T follicular helper cell (primary cell): Measurements from ENCODE around the gene BRAF.
"Not testable (repeated sequence)": the region's sequence is repeated elsewhere in the genome, so short reads cannot be mapped to it uniquely, and the experiment has no call there.

Experiments
- DNase-seq: peaks from one replicate; pipeline ENCODE4 v3.0.0-alpha.2; 2020; ENCODE audit warnings: low read depth

The BRAF gene

DNA sequence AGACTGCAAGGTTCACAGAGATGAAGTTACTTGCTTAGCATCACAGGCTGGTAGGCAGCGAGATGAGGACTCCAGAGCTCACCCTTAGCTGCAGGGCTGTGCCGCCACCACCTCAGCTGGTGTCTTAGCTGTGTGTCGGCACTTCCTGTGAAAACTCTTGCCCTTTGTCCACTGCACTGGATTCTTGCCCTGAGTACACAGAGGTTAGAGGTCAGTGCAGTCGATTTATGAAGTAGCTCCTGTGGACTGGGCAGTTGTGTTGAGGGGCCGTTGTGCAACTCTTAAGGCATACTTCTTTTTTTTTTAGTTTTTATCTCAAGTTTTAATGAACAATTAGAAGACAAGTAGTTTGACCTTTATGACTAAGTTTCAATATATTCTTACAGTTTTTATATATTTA lies 217.6 kb downstream of the BRAF start:
- DNase-seq, result no peak

DNA sequence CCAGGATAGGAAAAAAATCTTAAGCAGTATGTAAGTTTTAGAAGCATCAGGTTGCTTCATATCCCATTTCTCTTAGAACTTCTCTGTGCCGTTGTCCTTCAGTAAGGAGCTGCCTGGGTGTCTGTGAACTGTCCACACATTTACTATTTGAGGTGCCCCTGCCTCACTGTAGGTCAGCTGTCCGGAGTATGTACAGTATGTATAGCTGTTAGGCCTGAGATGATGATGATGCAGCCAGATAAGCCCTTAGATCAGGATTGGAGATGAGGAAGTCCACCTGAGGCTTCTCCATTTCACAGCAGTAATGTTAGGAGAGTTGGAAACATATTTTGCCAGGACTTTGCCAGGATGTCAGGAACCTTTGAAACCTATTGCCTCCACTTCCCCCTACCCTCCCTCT lies 220.5 kb downstream of the BRAF start:
- DNase-seq, result no peak

DNA sequence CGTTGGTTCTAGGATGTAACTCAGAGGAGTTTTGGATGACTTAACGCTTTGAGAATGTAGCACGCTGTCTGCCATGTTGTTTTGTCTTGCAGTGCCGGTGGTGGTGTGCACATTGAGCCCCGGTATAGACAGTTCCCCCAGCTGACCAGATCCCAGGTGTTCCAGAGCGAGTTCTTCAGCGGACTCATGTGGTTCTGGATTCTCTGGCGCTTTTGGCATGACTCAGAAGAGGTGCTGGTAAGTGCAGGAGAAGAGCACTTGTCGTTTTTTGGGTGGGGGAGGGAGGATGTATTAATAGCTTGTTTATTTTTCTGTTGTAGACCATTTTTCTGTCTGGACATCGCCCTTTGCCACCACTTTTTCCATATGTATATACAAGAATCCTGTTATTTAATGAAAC lies 222.0 kb downstream of the BRAF start:
- no peak for DNase-seq

DNA sequence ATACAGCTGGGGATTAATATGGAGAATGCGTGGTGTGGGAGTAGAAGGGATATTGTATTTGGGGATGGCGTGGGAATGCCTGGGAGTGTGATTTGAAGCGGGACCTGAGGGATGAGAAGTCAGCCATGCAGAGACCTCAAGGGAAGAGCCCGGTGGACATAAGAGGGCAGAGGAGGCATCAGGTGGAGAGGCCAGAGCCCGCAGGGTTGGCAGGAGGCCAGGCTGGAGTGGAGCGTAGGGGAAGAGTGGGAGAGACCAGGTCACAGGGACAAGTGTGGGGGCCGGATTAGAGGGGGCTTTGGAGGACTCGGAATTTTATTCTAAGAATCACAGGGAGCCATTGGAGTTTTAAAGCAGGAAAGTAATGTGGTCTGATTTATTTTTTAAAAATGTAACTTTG lies 226.3 kb downstream of the BRAF start:
- DNase-seq, result no peak

DNA sequence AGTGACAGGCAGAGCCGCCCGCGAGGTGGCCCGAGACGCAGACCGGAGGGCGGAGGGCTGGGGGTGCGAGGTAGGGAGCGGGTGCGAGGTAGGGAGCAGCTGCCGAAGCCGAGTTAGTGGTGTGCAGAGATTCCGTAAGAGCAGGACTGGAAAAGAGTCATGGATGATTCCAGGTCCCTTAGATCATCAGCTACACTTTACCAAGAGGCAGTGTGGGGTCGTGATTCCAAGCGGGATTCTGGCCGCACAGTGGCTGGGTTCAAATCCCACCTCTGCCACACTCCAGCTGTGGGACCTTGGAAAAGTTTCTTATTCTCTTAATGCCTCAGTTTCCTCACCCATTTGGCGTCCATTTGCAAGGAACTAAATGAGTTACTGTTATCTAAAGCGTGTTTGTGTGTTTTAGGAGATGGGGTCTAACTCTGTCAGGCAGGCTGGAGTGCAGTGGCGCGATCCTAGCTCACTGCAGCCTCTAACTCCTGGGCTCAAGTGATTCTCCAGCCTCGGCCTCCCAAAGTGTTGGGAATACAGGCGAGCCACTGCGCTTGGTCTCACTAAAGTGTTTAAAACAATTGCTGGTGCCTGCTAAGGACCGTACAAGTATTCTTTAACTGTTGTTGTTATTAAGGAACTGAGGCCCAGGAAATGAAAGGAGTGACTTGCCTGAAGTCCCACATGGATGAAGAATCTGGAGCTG lies 227.1 kb downstream of the BRAF start:
- DNase-seq, result no peak

DNA sequence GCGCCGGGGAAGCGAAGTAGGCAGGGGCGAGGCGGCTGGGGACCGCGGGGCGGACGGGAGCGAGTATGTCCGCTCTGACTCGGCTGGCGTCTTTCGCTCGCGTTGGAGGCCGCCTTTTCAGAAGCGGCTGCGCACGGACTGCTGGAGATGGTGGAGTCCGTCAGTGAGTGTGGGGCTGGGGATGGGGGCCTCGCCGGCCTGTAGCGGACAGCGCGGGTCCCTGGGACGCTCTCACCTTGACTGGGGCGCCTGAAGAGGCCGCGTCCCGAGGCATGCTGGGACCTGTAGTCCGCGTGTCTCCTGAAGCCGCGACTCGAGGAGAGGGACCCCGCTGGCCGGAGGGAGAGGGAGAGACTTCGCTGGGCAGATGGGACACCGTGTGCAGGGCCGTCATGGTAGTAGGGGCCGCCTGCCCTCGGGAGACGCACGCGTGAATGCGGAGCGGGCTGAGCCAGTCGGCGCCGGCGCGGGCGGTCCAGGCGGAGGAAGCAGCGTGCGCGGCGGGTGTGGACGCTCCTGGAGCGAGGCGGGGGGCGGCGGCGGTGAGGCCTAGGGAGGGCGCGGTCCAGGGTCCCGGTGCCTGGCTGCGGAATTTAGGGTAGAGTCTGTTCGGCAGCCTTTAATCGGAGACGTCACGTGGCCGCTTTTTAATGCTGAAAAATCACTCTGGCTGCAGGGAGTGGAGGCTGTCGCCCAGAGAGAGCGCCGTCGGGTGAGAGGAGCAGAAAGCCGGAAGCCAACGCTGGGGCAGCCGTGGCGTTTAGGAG lies 227.9 kb downstream of the BRAF start, which contains the start of gene NDUFB2:
NDUFB2 (plus strand) TSS at position 29 of the 767 bp plus-strand sequence; CDS start at position 66, 37 bp downstream.
- peak; percentile 48 for DNase-seq

DNA sequence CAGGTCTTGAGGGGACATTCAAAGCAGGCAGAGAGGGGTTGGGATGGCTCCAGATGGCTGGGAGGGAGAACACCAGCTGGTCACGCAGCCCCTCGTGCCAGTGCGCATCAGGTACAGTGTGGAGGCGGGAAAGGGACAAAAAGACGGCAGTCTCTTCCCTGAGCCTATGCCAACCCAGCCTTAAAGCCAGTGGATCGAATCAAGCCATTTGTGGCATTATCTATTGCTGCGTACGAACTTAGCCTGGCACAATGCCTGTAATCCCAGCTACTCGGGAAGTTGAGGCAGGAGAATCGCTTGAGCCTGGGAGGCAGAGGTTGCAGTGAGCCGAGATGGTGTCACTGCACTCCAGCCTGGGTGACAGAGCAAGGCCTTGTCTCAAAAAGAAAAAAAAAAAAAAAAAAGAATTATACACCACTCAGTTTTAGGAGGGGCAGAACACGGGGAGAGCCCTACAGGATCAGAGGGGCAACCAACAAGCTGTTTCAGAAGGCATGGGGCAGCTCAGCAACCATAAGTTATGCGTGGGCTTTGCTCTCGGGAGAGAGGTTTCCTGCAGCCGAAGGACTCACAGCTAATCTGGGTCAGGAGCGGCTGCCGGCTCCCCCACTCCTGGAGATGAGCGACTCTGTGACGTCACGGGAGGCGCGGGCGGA lies 228.6 kb downstream of the BRAF start:
- DNase-seq, result peak; percentile 93

DNA sequence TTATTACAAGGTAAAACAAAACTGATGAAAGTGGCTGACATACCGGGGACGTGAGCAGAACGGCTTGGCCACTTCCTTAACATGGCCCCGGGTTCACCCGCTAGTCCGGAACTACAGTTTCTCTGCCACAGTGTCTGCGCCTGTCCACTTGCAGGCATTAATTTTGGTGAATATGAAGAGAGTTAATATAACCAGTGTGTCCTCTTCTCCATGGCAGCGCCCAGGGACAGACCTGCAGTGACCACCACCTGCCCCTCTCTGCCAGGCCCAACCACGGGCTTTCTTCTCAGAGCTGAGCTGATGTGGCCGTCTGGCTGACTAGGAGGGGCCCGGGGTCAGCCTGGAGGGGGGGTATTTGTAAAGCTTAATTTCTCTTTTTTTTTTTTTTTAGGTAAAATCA lies 229.3 kb downstream of the BRAF start:
- DNase-seq, result no peak

DNA sequence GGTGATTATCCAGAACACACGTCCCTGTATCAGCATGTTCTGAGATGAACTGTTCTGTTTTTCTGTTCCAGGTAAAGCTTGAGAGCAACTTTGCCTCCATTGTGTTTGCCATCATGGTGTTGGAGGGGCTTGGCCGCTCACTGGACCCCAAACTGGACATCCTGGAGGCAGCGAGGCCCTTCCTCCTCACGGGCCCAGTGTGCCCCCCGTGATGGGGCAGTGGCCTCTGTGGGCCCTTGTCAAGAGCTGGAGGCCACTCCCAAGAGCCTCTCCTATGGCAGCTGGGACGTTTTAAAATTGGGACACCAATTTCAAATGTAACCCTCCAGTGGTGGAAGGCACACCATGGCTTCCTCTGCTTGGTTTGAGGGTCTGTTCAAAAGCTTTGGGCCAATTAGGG lies 230.1 kb downstream of the BRAF start:
- DNase-seq, result no peak

DNA sequence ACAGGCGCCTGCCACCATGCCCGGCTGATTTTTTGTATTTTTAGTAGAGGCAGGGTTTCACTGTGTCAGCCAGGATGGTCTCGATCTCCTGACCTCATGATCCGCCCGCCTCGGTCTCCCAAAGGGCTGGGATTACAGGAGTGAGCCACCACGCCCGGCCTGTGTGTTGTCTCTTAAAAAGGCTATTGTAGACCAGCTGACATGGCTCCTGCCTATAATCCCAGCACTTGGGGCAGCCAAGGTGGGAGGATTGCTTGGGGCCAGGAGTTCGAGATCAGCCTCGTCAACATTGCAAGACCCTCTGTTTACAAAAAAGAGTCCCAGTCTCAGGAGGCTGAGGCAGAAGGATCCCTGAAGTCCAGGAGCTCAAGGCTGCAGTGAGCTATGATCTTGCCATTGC lies 230.9 kb downstream of the BRAF start:
- not testable (repeated sequence) for DNase-seq

DNA sequence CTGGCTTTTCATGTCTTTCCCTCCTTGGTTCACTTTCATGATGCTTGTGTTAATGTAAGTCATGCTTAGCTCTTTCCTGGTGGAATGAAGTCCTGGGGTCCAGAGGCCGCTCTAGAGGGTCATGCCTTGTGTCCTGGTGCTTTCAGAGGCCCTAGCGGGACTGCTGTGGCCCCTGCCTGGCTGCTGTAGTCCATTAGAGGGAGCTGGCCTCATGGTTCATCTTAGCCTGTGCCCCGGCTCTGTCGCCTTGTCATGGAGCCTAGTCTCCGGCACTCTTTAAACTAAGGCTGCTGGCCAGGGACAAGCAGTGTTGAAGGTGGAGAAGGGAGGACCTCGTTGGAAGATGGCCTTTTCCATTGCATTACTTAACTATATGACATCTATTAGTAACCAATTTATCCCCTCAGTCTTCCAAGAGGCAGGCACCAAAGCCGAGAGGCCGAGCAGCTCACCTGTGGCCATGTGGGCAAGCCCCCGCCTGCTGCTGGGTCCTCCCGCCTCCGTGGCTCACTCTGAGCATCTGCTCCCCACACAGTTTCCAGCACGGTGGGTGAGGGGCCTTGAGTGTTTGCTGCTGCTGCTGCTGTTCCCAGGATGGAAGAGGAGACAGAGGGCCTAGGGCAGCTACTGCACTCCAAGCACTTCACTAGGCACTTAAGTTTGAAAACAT lies 233.2 kb downstream of the BRAF start:
- no peak for DNase-seq

DNA sequence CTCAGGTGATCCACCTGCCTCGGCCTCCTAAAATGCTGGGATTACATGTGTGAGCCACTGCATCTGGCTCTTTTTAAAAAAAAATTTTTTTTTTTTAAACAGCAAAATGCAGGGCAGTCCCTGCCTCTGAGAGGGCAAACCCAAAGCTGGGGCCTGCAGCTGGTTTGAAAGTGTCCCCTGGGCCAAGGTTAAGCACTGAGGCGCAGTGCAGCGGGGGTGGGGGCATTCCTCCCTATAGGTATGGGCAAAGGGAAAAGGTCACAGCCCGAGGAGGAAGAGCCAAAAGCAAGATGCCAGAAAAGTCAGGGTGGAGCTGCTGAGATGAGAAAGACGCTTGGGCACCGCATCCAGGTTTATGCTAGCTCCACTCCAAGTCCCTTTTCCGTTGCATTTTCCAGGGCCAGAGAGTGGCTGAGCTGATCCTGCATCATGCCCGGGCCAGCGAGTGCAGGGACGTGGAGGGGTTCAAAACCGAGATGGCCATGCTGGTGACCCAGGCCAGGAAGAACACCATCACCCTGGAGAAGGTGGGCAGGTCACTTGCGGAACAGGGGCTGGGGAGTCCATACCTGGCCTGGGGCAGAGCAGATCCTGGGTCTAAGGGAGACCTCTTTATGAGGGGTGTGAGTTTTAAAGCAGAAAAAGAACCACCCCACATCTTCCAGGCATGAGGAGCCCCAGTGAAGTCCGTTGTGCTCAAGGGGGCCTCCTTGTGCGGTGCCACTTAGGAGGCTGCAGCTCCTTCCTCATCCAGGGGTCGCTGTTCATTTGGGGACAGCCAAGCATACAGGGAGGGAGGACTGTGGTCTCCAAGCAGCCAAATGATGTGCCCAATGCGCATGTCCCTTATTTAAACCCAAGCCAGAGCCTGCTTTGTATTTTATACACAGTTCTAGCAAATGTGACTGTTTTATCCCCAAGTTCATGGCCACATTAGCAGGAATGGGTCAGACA lies 235.3 kb downstream of the BRAF start:
- DNase-seq, result no peak

DNA sequence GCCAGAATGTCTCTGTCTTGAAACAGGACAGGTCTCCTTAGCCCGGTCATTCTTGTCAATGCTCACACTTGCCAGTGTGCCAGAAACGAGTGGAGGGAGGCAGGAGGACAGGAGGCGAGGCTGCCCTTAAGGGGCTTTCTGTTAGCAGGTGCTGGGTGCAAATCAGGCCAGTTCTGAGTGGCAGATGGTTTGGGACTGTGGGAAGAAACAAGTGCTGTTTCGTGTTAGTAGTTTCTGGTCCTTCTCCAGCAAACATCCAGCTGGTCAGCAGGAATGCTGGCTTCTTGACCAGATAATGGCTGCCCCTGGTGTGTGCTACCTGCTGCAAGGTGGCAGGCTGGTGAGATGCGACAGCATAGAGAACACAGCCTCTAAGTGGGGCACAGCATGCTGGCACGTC lies 236.4 kb downstream of the BRAF start:
- DNase-seq, result no peak

DNA sequence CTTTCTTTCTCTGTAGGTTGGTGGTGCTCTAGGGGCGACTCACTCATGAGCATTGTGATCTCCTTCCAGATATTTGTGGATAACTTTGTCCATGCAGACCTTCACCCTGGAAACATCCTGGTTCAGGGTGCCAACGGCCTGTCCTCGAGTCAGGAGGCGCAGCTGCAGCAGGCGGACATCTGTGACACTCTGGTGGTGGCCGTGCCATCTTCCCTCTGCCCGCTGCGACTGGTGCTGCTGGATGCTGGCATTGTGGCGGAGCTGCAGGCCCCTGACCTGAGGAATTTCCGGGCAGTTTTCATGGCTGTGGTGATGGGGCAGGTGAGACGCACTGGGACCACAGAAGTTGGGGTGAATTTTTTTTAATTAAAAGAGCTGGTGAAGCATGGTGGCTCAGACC lies 237.8 kb downstream of the BRAF start:
- DNase-seq, result no peak

DNA sequence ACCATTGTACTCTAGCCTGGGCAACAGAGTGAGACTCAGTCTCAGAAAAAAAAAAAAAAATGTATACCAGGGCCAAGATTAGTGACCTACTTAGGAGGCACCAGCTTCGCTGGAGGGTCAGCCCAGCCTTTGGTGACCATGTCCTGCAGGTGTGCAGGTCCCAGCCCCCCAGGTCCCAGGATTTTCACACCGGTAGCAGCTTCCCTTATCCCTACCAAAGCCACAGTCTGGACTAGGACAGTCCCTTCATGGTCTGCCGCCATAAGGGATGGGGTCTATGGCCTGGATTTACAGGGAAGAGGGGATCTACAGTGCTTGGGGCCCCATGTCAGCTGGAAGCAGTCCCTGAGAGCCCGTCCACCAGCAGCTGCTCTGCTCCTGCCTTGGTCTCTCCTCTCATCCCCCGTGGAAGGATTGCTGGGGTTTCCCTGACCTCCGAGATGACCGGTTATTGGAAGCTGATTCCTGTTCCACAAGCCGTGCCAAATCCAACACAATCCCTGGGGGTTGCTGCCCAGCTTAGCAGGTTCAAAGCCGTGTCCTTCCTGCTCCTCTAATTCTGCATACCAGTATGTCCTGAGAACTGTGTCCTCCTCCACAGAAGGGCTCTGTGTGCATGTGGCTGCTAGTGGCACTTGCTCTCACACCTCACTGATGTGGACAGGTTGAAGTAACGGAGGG lies 239.2 kb downstream of the BRAF start:
- no peak for DNase-seq

DNA sequence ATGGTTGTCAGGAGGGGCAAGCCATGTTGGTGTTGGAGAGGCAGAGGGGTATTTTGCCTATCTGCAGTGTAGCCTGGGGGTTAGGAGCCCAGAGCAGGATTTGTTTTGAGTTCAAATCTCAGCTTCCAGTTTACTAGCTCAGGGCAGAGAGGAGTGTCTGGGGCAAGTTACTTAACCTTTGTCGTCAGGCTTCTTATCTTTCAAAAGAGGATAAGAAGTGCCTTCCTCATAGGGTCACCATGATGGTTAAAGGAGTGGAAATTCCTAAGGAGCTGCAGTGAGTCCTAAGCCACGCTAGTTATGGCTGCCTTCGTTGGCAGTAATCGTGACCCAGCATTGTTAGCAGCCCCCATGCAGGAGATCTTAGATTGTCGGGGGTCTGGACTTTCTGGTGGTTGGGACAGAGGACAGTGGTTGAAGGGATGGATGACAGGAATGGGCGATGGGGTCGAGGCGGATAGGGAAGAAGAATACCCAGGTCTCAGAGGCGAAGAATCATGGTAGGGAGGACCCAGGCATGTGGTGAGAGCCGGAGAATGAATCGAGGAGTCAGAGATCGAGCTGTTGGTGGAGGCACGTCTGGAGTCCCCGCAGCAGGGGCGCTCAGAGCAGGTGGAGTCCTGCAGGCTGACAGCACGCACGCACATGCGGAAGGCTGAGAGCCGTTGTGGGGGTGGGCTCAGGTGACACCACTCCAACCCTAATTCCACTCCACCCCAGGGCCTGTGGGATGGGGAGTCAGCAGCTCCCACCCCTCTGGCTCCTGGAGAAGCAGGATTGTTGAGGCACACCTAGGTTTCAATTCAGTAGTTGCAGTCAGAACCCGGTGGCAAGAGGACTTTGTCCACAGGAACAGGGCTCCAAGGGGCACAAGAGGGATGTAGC lies 240.4 kb downstream of the BRAF start:
- no peak for DNase-seq

DNA sequence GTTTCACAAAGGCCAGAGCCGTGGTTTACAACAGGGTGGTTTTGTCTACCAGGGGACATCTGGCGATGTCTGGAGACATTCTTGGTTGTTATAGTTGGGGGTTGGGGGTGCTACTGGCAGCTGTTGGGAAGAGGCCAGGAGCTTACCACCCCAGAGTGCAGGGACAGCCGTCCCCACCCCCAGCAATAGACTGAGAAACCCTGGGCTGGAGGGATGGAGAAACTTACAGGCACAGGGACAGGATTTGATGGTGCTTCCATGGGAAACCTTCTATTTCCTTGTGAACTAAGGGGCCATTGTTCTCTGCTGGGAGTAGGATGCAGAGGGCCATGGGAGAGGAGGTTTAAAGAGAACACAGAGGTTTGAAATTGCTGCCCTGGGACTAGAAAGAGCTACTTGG lies 241.1 kb downstream of the BRAF start:
- DNase-seq, result no peak

DNA sequence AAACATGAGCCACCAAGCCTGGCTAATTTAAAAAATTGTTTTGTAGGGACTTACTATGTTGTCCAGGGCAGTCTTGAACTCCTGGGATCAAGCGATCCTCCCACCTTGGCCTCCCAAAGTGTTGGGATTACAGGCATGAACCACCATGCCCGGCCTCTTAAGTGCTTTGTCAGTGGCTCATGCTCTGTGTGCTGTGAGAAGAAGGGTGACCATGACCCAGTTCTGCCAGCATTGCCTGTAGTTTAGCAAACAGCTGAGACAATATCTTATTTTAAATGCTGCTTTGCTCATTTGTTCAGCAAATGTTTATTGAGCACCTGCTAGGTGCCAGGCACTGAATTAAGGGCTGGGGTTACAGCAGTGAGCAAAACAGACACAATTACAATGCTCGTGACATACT lies 243.0 kb downstream of the BRAF start:
- DNase-seq, result no peak

DNA sequence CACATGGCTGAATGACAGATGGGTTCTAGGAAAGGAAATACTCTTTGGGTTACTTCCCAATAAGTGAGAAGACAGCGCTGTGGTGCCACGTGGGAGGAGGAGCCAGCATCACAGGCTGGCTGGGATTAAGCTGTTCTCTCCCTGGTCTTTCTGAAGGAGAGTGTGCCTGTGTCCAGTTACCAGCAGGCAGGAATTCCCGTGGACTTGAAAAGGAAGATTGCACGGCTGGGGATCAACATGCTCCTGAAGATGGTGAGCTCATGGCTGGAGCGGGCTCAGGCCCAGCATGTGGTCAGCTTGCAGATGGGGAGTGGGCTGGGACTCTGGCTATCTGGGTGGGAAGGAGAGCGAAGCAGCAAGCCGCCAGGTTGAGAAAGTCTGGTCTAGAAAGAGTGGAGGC lies 243.8 kb downstream of the BRAF start:
- no peak for DNase-seq

DNA sequence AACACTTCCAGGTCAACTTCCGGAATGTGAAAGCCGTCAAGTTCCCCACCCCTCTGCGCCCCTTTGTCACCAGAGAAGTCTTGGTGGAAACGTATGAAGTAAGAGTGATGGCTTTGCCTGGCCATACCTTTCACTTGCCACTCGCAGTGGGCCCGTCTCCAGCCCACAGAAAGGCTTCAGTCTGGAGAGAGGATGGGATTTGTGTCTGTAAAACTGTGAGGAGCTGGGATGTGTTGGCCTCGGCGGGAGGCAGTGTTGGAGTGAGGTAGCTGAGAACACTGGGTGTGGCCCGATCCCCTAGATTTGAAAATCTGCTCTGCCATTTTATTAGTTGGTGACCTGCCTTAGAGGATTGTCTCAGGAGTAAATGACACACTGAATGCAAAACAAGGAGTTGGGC lies 245.5 kb downstream of the BRAF start:
- no peak for DNase-seq
